Vagina (tissue), 2 donors: ENCODE measurements around the gene TTC23L.

Experiments used
- POLR2A ChIP-seq, 2 donors: fragments of 450-650 bp; IDR thresholded peaks; one replicate each; pipeline ENCODE4 v1.6.1; 2017; ENCODE audit warnings: antibody characterized with exemption in 2 of 2, mild to moderate bottlenecking in 2 of 2, moderate library complexity in 2 of 2
- POLR2AphosphoS5 ChIP-seq, 2 donors: sonication (generic); formaldehyde crosslinking; IDR thresholded peaks; one replicate each; pipeline ENCODE4 v1.9.0; 2017; ENCODE audit warnings: antibody characterized with exemption in 2 of 2, mild to moderate bottlenecking in 2 of 2, low read depth in 1 of 2; ENCODE audit not compliant: insufficient read depth in 1 of 2
- TF ChIP-seq, protein P1 (sequence below), 3 experiments: fragments of 450-650 bp in 2 of 3; fragments of 200-600 bp in 1 of 3; sonication (generic) in 1 of 3; IDR thresholded peaks; one replicate each; pipeline ENCODE4 v1.5.1; 2017 to 2019; ENCODE audit warnings: antibody characterized with exemption in 3 of 3, mild to moderate bottlenecking in 2 of 3, moderate library complexity in 2 of 3

DNA sequence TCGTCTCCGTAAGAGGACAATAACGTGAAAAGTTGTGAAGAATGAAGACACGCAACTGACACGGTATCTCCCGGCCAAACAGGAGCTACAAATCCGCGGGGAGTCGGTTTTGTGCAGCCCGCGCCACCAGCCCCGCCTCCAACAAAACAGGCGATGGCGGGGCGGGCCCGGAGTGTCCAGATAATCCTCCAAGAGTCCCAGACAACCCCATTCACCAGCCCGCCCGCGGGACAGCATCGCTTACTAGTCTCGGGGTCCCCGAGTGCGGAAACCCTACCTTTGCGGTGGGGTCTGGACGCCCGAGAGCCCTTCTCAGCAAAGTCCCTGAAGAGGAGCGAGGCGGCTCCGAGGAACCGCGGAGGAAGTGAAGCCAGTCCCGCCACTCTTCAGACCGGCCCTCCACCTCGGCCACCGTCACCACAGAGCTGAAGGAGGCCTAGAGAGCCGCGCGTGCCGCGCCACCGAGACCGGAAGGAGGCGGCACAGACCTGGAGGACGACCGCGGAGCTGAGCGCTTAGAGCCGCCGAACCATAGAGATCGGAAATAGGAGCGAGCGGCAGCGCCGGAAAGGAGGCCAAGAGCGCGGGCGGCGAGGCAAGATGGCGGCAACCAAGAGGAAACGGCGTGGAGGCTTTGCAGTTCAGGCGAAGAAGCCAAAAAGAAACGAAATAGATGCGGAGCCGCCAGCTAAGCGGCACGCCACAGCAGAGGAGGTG is 76.3 kb downstream of the TTC23L start, which contains the start of the genes BRIX1 and RAD1:
- TF ChIP-seq POLR2AphosphoS5 (IDR thresholded peaks at IDR 0.05; ENCODE audit: insufficient read depth in 1 of 2, low read depth in 1 of 2) (peak; percentile 94 to 95), POLR2A (IDR thresholded peaks at IDR 0.05) (peak in 1 of 2 donors; percentile 62)
- TF ChIP-seq, protein P1, sequence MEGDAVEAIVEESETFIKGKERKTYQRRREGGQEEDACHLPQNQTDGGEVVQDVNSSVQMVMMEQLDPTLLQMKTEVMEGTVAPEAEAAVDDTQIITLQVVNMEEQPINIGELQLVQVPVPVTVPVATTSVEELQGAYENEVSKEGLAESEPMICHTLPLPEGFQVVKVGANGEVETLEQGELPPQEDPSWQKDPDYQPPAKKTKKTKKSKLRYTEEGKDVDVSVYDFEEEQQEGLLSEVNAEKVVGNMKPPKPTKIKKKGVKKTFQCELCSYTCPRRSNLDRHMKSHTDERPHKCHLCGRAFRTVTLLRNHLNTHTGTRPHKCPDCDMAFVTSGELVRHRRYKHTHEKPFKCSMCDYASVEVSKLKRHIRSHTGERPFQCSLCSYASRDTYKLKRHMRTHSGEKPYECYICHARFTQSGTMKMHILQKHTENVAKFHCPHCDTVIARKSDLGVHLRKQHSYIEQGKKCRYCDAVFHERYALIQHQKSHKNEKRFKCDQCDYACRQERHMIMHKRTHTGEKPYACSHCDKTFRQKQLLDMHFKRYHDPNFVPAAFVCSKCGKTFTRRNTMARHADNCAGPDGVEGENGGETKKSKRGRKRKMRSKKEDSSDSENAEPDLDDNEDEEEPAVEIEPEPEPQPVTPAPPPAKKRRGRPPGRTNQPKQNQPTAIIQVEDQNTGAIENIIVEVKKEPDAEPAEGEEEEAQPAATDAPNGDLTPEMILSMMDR (IDR thresholded peaks at IDR 0.05) = no peak
